T-helper 1 cell treated with Interleukin-12 subunit alpha and Interleukin-12 subunit beta and Interleukin-4 antibody, amounts not matched to agents 30 ng/mL and 1 ng/mL, for 36 hours (primary cell): ENCODE measurements around the gene ATRNL1. TPM values are rescaled to one million over a fixed set of nuclear protein-coding genes. Genes with fewer than 3 reads are reported as not detected.
"Not testable (repeated sequence)": the region's sequence is repeated elsewhere in the genome, so short reads cannot be mapped to it uniquely, and the experiment has no call there.

ENCODE experiments used
- intact Hi-C: fragments of 100-400 bp; cut with micrococcal nuclease; formaldehyde crosslinking; loops from one replicate; pipeline ENCODE4 v1.15.1; 2024
- total RNA-seq: library from RNA; stranded (reverse); gene quantifications from 2 replicates; pipeline ENCODE4 v1.2.3, GENCODE V29; 2022

The ATRNL1 gene
- total RNA-seq, 1 donor from 2014 or later = 0.22 TPM

- intact Hi-C loops = loop anchor here (5.0 kb wide), 1 partner anchor 1318 kb away; no protein-coding TSS in a partner anchor
Observed at GRCh38 chr10:115173915-115174443, 80.8 kb downstream of the ATRNL1 start.

- intact Hi-C loops = not testable (repeated sequence)
Observed at GRCh38 chr10:115207276-115207675, 114.1 kb downstream of the ATRNL1 start.

DNA sequence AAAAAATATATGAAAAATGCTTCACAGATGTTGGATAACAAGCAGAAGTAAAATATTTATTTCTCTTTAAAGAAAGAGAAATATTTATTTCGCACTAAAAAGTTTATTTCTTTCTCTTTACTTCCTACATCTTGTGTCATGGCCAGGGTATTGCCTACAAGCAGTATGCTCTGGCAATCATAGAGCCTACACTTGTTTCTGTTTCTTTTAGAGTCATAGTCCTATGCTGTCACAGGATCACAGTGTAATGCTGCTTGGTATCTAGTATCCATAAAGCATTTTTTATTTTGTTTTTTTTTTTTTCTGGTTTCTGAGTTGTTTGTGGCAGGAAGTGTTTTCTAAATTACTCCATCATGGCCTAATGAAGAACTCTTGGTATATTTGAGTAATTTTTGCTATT lies 116.0 kb downstream of the ATRNL1 start:
- intact Hi-C loops = no loop called here

GRCh38 chr10:115214829-115215228 lies 121.7 kb downstream of the ATRNL1 start:
- intact Hi-C loops = no loop called here

GRCh38 chr10:115219203-115219602 lies 126.0 kb downstream of the ATRNL1 start:
- intact Hi-C loops = no loop called here

DNA sequence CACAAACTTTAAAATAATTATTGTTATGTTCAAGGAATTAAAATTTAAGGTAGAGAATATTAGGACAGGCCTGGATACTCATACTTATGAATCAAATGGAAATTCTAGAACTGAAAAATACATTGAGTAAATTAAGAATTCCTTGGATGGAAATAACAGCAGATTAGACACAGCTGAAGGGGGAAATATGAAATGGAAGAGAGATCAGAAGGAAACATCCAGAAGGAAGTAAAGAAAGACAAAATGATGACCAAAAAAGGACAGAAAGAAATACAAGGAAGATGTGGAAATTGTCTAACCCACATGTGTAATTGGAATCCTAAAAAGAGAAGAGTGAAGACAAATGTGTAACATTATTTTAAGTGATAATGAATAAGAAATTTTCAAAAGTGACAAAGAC lies 128.9 kb downstream of the ATRNL1 start:
- intact Hi-C loops = no loop called here

DNA sequence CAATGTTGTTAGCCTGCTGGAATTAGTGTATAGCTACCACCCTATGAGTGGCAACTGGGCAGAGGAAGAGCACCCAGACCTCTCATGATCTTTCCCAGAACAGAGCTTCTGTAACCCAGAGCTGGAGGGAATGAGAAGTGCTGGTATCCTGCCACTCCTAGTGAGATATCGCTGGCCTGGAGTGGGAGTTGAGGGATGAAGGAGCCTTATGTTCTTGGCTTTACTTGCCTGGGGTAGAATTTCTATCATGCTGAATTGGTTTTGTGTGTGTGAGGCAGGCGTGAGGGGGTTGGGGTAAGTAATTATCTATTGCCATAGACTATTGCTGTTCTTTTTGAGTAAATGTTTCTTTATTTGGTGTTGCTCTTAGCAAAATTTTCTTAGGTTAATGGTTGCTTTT lies 146.6 kb downstream of the ATRNL1 start:
- intact Hi-C loops = no loop called here

DNA sequence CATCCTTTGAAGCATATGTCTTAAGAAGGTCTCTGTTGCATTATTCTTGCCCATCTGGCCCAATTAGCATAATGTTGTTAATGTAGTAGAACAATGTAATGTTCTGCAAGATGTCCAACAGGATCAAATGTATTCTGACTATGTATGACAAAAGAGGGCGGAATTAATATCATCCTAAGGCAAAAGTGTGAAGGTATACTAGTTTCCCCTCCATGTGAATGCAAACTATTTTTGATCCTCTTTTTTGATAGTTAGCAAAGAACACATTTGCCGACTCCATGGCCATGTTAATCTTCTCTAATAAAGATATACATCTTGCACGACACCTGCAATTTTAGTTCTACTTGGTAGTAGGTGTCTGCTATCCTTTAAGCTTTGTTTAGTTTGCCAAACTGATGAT lies 157.6 kb downstream of the ATRNL1 start:
- intact Hi-C loops = no loop called here

DNA sequence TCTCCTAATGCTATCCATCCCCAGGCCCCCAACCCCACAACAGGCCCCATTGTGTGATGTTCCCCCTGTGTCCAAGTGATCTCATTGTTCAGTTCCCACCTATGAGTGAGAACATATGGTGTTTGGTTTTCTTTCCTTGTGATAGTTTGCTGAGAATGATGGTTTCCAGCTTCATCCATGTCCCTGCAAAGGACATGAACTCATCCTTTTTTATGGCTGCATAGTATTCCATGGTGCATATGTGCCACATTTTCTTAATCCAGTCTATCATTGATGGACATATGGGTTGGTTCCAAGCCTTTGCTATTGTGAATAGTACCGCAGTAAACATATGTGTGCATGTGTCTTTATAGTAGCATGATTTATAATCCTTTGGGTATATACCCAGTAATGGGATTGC lies 160.6 kb downstream of the ATRNL1 start:
- intact Hi-C loops = not testable (repeated sequence)

DNA sequence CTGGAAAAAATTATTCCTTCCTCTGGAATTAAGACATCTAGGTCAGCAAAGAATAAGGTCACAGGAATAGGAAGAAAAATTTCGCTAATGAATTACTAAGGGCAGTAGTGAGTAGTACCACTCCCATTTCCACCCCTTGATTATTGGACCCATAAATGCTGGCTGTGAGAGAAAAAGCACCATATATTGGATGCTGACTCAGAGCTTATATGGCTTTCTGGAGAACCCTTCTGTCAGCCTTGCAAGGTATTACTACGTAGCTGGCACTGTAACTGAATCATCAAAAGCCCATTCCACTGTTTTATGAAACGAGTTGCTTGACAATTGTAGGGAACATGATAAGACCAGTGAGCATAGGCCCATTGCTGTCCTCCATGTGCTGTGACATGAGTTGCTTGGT lies 179.3 kb downstream of the ATRNL1 start:
- intact Hi-C loops = no loop called here

DNA sequence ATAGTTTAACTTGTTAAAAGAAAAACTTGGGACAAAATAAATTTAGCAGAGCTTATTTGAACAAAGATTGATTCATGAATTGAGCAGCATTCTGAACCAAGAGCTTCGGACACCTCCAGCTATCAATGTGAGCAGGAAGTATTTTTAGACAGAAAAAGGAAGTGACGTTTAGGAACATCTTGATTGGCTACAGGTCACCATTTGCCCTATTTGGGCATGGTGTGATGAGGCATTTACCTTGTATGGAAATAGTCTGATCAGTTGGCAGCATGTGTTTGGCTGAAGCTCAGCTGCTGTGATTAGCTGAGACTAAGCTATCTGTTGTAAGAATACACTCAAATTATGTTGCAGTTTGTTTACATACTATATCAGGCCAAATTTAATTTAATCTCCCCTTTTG lies 185.1 kb downstream of the ATRNL1 start:
- intact Hi-C loops = no loop called here

DNA sequence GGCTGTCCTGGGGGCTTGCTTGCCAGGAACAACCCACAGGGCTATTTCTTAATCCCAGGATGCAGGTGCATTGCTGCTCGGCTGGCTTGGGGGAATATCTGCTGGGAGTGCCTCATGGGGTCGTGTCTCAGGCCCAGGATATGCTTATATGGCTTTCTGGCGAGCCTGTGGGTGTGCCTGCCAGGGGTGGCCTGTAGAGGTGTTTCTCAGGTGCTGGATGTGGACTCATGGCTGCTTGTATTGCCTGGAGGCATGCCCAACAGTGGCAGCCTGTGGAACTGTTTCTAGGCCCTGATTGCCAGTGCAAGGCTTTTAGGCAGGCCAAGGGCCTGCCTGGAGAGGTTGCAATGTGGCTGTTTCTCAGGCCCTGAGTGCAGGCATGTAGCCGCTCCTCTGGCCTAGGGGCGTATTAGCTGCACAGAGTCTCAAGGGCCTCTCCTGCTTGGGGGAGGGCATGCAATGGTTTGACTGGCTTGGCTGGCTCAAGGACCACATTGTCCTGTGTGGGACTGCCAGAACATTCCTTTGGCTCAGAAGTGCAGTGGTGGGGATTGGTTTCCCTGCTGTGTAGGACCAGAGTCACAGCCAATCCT lies 202.1 kb downstream of the ATRNL1 start:
- intact Hi-C loops = no loop called here

GRCh38 chr10:115300080-115300479 lies 206.9 kb downstream of the ATRNL1 start:
- intact Hi-C loops = no loop called here

DNA sequence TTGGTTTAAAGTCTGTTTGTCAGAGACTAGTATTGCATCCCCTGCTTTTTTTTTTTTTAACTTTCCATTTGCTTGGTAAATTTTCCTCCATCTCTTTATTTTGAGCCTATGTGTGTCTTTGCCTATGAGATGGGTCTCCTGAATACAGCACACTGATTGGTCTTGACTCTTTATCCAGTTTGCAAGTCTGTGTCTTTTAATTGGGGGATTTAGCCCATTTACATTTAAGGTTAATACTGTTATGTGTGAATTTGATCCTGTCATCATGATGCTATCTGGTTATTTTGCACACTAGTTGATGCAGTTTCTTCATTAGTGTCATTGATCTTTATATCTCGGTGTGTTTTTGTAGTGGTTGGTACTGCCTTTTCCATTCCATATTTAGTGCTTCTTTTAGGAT lies 226.5 kb downstream of the ATRNL1 start:
- intact Hi-C loops = not testable (repeated sequence)

GRCh38 chr10:115321360-115321759 lies 228.2 kb downstream of the ATRNL1 start:
- intact Hi-C loops = no loop called here

- intact Hi-C loops = no loop called here
Observed at GRCh38 chr10:115328331-115328730, 235.2 kb downstream of the ATRNL1 start.

DNA sequence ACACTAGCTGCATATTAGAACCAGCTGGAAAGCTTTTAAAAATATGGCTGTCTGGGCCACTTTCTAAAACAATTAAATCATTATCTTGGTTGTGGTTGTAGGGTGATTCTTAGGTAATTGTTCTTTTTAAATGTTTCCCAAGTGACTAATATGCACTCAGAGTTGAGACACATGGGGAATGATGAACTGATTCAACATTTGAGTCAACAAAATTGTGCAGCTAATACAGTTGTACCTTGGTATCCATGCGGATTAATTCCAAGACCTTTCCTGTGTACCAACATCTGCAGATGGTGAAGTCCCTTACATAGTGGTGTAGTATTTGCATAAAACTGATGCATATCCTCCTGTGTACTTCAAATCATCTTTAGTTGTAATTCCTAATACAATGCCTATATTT lies 242.2 kb downstream of the ATRNL1 start:
- intact Hi-C loops = no loop called here

- intact Hi-C loops = loop anchor here (1.0 to 10.0 kb wide), 2 partner anchors 62 to 1430 kb away; no protein-coding TSS in a partner anchor
Observed at GRCh38 chr10:115355162-115355760, 262.1 kb downstream of the ATRNL1 start.

- intact Hi-C loops = not testable (repeated sequence)
Observed at GRCh38 chr10:115367920-115368319, 274.8 kb downstream of the ATRNL1 start.

GRCh38 chr10:115379064-115379463 lies 285.9 kb downstream of the ATRNL1 start:
- intact Hi-C loops = no loop called here

GRCh38 chr10:115384665-115385064 lies 291.5 kb downstream of the ATRNL1 start:
- intact Hi-C loops = no loop called here

DNA sequence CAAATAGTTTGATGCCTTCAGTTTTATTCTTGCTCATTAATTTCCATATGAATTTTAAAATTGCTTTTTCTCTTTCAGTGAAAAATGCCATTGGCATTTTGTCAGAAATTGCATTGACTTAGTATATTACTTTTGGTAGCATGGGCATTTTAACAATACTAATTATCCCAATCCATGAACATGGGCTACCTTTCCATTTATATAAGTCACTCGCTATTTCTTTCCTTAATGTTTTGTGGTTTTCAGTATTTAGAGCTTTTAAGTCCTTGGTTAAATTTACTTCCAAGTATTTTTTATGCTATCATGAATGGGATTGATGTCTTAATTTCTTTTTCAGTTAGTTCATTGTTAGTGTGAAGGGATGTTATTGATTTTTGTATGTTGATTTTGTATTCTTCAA lies 297.4 kb downstream of the ATRNL1 start:
- intact Hi-C loops = no loop called here

GRCh38 chr10:115398026-115398425 lies 304.9 kb downstream of the ATRNL1 start:
- intact Hi-C loops = no loop called here
